NCI-H187 (cell line): Measurements from ENCODE around the gene SLC1A7.

Experiments
- DNase-seq, 2 experiments: peaks; one replicate each; lab custom pipeline; 2025; lab: John Stamatoyannopoulos, UW

The SLC1A7 gene

DNA sequence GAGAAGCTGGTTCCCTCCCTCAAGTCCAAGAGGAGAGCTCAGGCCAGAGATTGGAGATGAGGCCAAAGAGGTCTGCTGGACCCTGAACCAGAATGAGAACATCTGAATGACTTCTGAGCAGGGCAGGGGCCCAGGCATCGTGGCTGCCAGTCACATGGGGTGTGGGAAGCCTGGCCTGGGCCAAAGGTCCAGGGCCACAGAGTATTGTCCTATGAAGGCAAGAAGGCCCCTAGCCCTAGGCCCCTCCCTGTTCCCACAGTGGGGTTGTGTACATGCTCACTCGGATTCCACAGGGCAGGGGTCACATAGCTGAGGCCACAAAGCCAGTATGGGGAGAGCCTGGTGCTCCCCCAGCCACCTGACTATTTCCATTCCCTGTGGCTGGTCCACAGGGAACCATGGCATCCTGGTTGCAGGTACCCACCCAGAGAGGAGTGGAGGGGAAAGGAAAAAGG is 18.5 kb upstream of the SLC1A7 start:
- DNase-seq, result no peak

DNA sequence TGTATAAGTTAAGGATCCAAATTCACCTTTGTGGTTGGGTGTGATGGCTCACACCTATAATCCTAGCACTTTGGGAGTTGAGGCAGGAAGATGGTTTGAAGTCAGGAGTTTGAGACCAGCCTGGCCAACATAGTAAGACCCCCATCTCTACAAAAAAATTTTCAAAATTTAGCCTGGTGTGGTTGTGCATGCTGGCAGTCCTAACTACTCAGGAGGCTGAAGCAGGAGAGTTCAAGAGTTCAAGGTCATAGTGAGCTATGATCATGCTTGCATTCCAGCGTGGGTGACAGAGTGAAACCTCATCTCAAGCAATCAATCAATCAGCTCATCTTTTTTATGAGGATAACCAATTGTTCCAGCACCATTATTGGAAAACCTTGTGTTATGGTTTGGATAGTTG is 16.5 kb upstream of the SLC1A7 start:
- DNase-seq, result no peak

DNA sequence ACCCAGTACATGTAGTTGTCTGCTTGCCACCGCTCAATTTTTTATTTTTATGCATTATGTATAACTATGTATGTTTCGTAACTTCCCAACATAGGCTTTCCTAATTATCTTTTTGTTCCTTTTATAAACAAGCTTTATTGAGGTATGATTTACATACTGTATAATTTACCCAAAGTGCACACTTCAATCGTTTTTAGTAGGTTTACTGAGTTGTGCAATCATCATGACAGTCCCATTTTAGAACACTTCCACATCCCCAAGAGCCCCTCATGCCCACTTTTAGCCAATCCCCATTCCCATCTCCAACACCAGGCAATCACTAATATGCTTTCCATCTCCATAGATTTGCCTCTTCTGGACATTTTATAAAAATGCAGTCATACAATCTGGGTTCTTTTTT is 14.3 kb upstream of the SLC1A7 start:
- no peak for DNase-seq

DNA sequence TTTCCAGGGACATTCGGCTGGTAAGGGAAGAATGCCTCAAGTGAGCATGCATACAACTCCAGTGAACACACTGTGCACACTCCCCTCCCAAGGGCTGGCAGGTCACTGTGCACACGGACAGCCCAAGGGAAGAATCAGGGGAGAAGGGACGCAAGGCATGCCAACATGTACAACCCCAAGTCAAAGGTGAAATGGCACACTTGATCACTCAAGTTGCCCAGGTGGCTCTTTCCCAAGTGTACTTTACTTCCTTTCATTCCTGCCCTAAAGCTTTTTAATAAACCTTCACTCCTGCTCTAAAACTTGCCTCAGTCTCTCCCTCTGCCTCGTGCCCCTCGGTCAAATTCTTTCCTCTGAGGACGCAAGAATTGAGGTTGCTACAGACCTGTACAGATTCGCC is 13.5 kb upstream of the SLC1A7 start:
- no peak for DNase-seq

DNA sequence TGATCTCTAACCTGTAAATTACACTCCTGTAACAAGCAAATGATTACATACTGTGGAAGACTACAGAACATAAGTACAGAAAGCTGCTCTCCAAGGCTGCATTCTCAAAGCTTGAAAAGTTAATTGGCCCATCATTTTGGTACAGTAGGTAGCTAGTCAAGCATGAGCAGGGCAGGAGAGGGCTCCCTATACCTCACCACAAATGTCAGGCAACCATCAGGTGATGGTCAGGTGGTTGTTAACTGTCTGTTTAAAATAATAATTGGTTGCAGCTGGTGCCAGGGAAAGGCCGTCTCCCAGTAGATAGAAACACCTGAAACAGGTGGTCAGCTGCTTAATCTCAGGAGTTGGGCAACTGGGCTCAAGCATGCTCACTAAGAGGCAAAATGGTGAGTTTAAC is 13.1 kb upstream of the SLC1A7 start:
- no peak for DNase-seq

DNA sequence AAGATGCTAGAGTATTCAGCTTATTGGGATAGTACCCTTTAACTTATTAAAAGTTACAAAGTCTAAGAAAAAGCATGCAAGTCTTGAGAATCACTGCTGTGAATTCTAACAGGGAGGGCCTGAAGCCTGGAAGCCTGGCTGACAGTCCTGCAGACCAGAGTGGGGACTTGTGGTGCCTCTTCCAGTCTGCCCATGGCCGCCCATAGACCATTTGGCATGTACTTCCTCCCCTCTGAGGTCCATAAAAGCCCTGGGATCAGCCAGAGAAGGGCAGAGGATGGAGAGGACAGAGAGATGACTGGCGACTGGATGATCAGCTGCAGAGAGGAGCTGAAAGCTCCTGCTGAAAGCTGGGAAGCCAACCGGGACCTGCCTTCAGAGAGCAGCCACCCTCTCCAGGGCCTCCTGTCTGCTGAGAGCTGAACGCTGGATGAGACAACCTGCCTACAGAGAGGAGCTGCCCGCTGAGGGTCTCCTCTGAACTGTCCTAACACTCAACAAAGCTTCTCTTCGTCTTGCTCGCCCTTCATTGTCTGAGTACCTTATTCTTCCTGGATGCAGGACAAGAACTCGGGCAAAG is 12.5 kb upstream of the SLC1A7 start:
- no peak for DNase-seq

DNA sequence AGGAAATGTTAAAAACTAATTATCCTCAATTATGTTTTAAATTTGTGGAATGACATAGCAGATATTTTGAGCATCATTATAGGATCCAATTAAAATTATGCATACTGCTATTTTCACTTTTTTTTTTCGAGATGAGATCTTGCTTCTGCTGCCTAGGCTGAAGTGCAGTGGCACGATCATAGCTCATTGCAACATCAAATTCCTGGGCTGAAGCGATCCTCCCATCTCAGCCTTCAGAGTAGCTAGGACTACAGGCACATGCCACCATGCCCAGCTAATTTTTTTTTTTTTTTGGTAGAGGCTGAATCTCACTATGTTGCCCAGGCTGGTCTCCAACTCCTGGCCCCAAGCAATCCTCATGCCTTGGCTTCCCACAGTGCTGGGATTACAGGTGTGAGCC is 11.3 kb upstream of the SLC1A7 start:
- no peak for DNase-seq

DNA sequence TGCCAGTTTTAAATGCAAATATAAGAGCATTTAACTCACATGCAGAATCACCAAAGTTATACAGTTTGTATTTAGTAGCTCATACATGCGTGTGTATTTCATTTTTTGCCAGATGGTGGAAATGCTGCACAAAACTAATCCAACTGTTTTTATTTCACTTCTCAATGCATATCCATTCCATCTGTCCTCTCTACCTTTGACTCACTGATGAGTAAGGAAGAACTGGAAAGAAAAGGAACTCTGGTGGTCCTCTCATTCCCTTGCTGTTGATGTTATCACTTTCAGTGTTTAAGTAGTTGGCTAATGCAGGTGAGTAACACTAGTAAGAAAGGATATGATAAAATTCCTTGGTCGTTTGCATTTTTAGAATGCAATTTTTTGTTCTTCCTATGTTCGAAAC is 5.7 kb upstream of the SLC1A7 start:
- no peak for DNase-seq

DNA sequence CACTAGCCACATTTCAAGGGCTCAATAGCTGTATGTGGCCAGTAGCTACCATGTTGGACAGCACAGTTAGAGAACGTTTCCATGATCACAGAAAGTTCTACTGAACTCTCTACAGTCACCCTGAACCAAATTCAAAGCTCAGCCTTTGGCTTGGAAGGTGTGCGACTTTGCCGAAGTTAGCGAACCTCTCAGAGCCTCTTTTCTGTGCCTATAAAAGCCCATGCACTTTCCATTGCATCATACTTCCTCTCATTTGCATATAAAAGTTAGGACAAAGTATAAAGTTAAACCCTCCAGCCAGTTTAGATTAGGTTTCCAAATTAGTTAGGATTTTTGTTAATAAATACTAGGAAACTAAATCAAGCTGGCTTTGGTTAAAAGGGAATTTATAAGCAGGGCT is 4.7 kb upstream of the SLC1A7 start:
- DNase-seq, result no peak

DNA sequence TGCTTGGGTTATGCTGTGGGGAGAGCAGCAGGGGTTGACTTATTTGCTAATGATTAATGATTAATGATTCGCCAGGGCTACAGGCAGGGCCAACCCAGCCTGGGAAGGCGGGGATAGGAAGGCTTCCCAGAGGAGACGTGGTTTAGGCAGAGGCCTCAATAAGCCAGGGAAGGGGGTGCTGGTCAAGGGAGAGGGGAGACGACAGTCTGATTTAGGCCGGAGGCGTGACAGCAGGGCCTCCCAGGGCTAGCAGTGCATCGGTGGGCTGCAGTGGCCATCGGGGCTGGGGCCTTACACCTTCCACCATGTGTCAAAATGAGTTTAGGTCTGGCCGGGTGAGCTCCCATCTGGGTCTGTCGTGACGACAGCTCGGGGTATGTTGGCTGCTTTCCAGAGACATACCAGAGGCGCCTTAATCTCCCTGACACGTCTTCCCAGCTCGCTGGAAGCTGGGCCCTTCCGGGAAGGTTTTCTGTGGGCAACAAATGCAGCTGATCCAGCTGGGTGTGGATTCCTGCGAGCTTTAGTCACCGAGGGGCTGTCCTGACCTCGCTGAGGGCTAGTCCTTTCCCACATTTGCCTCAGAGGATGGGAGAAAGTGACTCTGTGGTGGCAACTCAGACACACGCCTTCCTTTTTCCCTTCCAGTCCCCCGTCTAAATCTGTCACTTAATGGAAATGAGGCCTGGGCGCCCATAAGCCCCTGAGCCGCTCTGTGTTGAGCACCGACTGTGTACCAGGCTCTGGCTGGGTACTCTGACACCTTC is 3.7 kb upstream of the SLC1A7 start:
- no peak for DNase-seq

DNA sequence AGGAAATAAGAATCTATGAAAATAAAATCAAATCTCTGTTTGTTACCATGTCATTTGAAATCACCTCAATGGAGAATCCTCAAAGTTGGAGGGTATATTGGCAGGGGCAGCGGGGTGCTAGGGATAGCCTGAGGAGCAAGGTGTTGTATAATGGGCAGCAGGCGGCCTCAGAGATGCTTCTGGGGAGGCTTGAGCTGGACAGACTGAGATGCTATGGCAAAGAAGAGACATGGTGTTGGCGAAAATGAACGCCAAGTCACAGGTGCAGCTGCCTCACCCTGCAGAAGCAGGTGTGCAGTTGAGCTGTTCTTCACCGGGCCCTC is 3.1 kb upstream of the SLC1A7 start:
- DNase-seq, result no peak

DNA sequence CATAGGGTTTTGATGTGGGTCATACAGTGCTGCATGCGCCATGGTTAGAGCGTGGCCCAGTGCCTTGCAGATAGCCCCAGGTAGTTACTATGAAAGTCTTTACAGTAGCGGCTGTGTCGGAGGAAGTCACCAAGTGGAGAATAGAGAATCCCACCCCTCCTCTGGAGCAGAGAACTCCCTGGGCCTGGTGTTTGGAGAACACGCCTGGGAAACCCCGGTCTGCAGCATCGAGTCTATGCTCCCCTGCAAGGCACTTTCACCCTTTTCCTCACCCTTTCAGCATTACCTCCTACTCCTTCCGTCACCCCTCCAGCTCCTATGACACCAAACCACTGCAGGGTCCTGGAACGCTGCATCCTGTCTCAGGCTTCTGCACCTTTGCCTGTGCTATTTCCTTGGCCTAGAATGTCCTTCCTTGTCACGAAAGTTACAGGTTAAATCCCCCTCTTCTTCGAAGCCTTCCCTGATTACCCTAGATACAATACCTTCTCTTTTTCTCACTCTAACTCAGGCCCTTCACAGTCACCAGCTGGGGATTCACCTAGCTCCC is 2.7 kb upstream of the SLC1A7 start:
- DNase-seq, result no peak

DNA sequence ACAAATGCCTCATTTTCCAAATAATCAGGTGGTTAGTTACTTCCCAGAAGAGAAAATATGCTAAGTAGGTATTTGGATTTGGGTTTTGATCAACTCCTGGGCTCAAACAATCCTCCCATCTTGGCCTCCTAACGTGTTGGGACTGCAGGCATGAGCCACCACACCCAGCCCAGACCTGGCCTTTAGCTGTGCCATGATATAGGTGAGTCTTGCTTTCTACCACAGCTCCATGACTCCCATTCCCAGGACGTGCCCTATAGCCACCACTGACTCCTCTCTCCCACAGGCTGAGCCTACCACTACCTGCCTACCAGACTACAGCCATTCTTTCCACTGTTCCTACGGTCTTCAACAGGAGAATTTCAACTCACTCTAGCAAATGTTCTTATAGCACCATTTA is 1.8 kb upstream of the SLC1A7 start:
- no peak for DNase-seq

DNA sequence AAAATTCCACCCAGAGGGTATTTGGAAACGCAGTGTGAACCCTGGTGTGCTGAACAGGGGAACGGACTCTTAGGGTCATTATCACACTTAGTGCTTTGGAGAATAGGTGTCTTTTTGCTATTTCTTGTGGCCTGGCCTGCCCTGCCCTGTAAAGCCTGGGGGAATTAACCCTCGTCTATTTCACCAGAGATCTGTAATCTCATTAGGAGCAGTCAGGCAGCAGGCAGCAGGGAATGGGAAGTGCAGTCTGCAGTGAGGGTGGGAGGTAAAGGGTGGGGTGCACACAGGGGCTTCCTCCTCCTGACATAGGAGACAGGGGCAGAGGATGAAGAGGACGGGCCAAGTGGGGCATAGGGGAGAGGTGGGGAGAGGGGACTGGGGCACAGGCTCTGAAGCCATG is 1.1 kb upstream of the SLC1A7 start:
- DNase-seq, result no peak

DNA sequence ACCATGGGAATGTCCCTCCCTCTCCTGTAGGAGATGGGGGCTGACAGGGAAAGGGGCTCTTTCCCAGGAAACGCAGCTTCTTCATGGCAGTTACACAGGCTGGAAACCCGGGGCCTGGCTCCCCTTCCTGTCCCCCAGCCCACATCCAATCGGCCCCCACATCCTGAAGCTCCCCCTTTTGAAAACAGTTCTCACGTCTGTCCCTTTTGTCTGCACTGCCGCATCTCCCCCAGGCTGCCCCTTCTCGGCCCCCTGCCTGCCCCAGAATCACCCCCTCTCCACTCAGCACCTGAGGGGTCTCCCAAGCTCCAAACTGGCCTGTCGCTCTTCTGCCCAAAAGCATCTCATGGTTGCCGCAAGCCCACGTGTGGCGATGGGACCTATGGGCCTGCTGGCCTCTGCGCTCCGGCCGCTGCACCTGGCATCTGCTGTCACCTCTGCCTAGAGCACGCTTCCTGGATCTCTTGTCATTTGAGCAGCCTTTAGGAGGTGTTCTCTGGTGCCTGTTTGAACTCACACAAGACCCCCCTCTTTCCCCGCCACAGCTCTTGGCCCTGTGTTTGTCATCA is 867 bp downstream of the SLC1A7 start:
- no peak for DNase-seq

DNA sequence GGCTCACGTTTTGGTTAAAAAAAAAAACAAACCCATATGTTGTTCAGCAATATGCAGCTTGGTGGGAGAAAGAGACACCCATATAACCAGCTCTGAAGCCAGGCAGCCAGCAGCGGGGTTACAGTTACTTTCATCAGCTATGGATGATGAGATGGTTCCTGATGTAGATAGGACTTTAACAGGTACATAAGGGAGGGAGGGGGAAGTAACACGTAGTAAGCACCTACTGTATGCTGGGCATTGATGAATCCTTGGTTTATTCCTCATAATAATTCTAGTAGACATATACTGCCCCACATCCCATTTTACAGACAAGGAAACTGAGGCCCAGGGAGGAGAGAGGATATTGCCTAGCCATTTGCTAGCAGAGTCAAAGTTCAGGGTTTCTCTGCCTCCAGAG is 2.0 kb downstream of the SLC1A7 start:
- DNase-seq, result no peak

DNA sequence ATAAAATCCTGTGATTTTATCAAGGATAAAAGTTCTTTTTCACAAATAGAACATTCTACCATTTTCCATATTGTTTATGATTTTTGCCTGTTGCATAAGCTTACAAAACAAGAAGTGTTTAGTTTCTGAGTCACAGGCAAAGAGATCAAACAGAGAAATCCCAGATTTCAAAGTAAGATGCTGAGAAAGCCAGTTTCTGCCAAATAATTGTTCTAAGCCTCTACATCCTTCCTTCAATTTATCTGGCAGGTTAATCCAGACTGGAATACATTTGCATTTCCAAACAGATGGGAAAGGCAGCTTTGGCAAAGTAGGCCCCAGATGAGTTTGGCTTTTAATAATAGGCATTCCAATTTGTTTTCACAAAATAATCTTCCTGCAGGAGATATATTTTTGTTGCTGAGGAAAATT is 2.5 kb downstream of the SLC1A7 start:
- DNase-seq, result no peak

DNA sequence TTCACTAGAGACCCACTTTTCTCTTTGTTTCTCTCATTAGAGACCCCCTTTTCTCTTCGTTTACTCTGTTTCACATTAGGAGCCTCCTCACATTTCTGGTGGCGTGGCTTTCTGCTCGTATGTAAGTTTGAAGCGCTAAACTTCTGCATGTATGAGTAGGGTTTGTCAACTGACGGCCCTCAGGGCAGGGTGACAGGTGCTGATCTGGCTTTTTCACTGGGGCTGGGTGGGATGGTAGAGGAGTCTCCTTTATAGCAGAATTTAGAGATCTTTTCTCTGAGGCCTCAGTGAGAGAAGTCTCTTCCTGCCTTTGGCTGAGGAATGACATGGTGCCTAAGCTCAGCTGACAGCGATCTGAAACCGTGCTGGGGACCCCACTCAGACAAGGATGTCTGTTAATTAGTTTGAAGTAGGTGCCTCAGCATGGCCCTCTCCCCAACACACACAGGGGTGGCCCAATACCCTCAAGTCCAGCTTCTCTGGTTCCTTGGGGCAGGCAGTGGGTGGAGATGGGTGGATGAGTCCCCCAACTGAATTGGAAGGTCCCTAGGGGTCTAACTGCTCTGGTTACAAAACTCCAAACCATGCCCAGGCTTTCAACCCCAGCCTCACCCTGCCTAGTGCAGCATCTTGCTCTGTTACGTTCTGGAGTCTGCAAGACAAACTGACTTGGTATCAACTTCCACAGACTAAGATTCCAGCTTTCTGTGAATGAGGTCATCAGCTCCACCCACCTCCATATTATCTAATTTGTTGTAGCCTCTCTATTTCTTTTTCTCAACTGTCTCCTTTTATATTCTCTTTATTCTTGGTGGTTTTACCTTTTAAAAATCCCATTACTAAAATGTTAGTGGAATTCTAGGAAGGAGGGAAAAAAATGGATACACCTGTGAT is 3.2 kb downstream of the SLC1A7 start:
- DNase-seq, result no peak

DNA sequence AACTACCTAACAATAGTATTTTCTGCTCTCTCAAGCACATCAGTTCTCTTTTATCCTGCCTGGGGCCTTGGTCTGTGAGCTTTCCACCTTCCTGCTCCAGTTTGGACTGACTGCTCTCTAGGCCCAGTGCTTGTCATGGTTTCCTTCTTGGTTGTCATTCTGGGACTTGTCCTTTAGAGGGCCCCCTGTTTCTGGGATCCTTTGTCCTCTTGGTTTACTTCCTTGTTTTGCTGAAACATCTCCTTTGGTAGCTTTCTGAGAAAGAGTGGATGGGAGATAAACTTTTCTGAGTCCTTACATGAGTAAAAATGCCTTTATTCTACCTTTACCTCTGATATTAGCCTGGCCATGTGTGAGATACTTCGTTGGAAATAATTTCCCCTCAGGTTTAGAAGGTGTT is 4.7 kb downstream of the SLC1A7 start:
- DNase-seq, result no peak

DNA sequence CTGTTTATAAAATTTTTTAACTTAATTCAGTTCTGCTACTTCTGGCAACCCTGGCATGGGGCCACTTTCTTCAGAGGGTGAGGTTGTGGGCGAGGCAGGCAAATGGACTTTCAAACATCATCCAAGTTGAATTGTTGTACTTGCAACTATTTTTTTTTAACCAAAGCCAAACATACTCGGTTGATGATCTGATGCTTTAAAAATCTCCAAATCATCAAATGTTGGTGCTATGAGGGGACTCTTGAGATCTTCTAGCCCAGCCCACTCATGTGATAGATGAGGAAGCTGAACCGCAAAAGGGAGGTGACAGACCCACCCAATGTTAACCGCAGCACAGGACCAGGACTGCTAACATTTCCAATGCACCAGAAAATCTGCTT is 6.7 kb downstream of the SLC1A7 start:
- no peak for DNase-seq

DNA sequence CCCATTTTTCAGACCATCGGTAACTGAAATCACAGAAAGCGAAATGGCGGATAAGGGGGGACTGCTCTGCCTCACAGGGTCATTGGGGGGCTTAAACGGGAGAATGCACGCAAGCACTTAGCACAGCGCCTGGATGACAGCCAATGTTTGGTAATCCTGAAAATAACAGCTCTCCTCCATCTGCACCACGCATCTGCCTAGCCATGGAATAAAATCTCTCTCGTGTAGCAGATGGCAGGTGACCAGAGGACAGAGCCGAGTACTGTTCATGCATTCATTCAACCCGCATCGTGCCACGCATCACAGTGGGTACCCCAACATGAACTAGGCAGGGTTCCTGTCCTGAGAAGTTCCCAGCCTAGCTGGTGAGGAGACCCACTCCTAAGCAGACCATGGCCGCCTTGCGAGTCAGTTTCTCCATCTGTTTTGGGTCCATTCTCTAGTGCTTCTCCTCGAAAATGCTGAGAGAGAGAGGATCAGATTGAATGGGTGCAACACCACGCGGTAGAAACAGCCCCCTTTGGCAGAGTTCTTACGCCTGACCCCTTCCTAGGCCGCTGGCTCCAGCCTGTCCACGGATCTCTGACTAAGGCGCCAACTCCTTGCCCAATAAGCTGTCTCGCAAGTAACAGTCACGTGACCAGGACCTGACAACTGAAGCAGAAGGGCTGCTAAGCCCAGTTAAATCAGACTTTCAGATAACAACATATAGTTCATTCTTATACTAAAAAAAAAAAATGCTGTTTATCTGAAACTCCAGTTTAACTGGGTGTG is 7.3 kb downstream of the SLC1A7 start:
- no peak for DNase-seq

DNA sequence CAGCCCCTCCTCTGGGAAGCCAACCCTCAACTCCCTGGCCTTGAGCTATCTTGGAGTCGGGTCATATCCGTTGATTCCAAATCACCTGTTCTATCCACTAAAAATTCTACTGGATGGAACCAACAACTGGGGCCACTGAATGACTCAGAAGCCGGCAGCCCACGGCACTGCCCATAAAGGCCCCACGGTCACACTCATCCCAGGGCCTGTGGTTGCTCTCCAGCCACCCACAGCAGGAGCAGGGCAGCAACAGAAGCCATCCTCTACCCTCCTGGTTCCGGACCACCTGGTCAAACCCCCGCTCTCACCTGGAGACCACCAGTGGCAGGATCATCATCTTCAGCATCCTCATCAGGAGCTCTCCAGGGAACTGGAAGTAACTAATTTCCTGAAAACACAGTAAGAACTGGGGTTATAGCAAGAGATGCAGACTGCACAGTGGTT is 8.4 kb downstream of the SLC1A7 start:
- DNase-seq, result no peak
